Hepatocyte (in vitro differentiated cells): ENCODE measurements around the gene CFAP410.

Experiments
- EZH2 ChIP-seq: fragments of 200-600 bp; sonication (generic); IDR thresholded peaks from 2 replicates; pipeline ENCODE4 v1.6.1; 2016; ENCODE audit warnings: antibody characterized with exemption, mild to moderate bottlenecking, borderline replicate concordance
- EZH2phosphoT487 ChIP-seq: fragments of 200-600 bp; sonication (generic); IDR thresholded peaks from one replicate; pipeline ENCODE4 v1.6.1; 2018; ENCODE audit warnings: antibody characterized with exemption, mild to moderate bottlenecking, low read depth, moderate library complexity; ENCODE audit not compliant: unreplicated experiment, severe bottlenecking
- TF ChIP-seq, protein P1 (sequence below): fragments of 200-600 bp; sonication (generic); IDR thresholded peaks from 2 replicates; pipeline ENCODE4 v1.5.1; 2016; ENCODE audit warnings: antibody characterized with exemption, mild to moderate bottlenecking; ENCODE audit not compliant: poor library complexity

DNA sequence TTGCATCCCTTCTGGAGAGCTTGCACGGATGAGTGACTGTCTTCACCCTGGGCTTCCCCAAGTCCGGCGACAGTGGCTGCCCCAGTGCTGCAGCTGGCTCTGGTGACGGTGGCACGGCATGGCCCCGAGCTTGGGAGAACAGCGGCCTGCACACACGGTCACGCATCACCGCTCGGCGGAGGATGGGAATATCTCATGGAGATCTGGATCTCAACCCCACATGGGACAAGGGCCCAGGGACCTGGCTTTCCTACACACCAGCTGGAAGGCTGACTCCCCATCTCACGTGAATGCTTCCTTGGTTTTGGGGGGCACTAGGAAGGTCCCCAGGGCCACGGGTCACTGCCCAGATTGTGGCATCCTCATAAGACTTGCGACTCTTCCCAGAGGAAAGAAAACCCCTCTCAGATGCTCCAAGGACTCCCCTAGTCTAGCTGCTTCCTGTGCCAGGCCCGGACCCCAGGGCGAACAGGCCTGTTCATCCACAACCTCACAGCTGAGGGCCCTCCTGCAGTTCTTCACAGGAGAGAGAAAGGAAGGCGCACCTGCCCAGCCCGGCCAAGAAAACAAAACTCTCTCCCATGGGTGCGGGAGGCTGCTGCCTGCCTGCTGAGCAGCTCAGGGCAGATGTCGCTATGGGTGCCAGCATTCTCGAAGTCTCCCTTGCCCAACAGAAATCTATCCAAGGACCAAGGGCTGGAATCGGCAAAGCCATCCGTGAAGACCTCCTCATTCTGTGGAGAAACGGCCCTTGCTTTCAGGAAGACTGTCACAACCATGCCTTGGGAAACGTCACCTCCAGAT lies 9.9 kb downstream of the CFAP410 start:
- TF ChIP-seq, protein P1, sequence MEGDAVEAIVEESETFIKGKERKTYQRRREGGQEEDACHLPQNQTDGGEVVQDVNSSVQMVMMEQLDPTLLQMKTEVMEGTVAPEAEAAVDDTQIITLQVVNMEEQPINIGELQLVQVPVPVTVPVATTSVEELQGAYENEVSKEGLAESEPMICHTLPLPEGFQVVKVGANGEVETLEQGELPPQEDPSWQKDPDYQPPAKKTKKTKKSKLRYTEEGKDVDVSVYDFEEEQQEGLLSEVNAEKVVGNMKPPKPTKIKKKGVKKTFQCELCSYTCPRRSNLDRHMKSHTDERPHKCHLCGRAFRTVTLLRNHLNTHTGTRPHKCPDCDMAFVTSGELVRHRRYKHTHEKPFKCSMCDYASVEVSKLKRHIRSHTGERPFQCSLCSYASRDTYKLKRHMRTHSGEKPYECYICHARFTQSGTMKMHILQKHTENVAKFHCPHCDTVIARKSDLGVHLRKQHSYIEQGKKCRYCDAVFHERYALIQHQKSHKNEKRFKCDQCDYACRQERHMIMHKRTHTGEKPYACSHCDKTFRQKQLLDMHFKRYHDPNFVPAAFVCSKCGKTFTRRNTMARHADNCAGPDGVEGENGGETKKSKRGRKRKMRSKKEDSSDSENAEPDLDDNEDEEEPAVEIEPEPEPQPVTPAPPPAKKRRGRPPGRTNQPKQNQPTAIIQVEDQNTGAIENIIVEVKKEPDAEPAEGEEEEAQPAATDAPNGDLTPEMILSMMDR: no peak
- TF ChIP-seq EZH2phosphoT487 (no peak), EZH2 (no peak)
